Endothelial cell of umbilical vein (primary cell): ENCODE results near the gene PPP1R12C.

Experiments used
- EZH2 ChIP-seq: IDR thresholded peaks from 2 replicates; pipeline ENCODE4 v1.6.1; 2012; ENCODE audit warnings: borderline replicate concordance, low read depth, mild to moderate bottlenecking, moderate library complexity, low read length, inconsistent platforms; ENCODE audit not compliant: severe bottlenecking
- FOS ChIP-seq: IDR thresholded peaks from 2 replicates; pipeline ENCODE4 v1.6.1; 2011; ENCODE audit warnings: mild to moderate bottlenecking, low read length, moderate library complexity, borderline replicate concordance; ENCODE audit not compliant: insufficient read depth
- GATA2 ChIP-seq: IDR thresholded peaks from 2 replicates; pipeline ENCODE4 v1.7.0; 2011; ENCODE audit warnings: low read depth, mild to moderate bottlenecking, moderate library complexity, mixed read lengths, low read length; ENCODE audit not compliant: insufficient read length, insufficient read depth
- JUN ChIP-seq: IDR thresholded peaks from 2 replicates; pipeline ENCODE4 v1.6.1; 2011; ENCODE audit warnings: borderline replicate concordance, low read depth; ENCODE audit not compliant: insufficient read length, insufficient read depth
- MYC ChIP-seq: IDR thresholded peaks from one replicate; pipeline ENCODE4 v1.6.1; 2011; ENCODE audit warnings: mild to moderate bottlenecking, low read depth, low read length
- POLR2A ChIP-seq: IDR thresholded peaks from 2 replicates; pipeline ENCODE4 v1.6.1; 2012; ENCODE audit warnings: low read depth, mild to moderate bottlenecking, control low read depth, low read length
- POLR2AphosphoS5 ChIP-seq: IDR thresholded peaks from 2 replicates; pipeline ENCODE4 v1.6.1; 2012; ENCODE audit warnings: low read depth, mild to moderate bottlenecking, control low read depth, low read length, moderate library complexity; ENCODE audit not compliant: insufficient read depth
- TF ChIP-seq, protein P1 (sequence below), 2 donors: IDR thresholded peaks; 1 replicate in 1 of 2; 2 replicates in 1 of 2; pipeline ENCODE4 v1.5.1; 2011; ENCODE audit warnings: low read length in 2 of 2, mild to moderate bottlenecking in 2 of 2, moderate library complexity in 2 of 2, control low read depth in 1 of 2, inconsistent platforms in 1 of 2, low read depth in 1 of 2; ENCODE audit not compliant: insufficient read depth in 1 of 2; ENCODE audit errors: extremely low read depth in 1 of 2
- TF ChIP-seq, protein P2 (sequence below): IDR thresholded peaks from 2 replicates; pipeline ENCODE4 v1.6.1; 2011; ENCODE audit not compliant: insufficient read depth, insufficient read length

DNA sequence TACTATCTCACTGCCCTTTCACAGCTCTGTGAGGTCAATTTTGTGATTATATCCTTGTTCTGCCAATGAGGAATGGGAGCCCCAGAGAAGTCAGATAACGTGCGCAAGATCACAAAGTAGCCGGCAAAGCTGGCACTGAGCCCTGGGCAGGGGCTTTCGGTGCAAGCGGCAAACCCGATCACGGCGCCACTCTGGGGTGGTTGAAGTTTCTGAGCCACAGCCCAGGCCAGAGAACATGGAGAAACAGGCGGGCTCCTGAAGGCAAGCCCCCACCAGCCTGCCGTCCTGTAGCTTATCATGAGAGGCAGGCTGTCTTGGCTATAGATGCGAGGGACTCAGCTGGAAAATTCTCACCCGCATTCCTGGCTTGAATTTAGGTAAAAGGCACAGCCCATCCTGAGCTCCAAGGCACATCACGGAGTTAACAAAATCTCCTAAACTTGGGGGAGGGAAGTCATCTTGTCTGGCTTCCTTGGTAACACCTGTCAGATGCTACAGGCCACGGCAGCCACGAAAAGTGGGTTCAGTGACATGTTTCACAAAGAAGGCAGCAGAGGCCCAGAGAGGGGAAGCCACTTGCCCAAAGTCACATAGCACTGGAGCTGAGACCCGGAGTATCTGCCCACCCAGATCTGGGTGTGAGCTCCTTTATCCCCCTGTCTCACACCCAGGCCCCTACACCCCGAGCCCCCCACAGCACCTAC is 19.1 kb upstream of the PPP1R12C start:
- TF ChIP-seq, protein P1, sequence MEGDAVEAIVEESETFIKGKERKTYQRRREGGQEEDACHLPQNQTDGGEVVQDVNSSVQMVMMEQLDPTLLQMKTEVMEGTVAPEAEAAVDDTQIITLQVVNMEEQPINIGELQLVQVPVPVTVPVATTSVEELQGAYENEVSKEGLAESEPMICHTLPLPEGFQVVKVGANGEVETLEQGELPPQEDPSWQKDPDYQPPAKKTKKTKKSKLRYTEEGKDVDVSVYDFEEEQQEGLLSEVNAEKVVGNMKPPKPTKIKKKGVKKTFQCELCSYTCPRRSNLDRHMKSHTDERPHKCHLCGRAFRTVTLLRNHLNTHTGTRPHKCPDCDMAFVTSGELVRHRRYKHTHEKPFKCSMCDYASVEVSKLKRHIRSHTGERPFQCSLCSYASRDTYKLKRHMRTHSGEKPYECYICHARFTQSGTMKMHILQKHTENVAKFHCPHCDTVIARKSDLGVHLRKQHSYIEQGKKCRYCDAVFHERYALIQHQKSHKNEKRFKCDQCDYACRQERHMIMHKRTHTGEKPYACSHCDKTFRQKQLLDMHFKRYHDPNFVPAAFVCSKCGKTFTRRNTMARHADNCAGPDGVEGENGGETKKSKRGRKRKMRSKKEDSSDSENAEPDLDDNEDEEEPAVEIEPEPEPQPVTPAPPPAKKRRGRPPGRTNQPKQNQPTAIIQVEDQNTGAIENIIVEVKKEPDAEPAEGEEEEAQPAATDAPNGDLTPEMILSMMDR (IDR thresholded peaks at IDR 0.05; ENCODE audit: extremely low read depth in 1 of 2, insufficient read depth in 1 of 2, low read depth in 1 of 2, low read length in 2 of 2) = no peak
- TF ChIP-seq EZH2 = no peak
- TF ChIP-seq POLR2A = no peak
- no peak for TF ChIP-seq MYC
- no peak for TF ChIP-seq POLR2AphosphoS5
- TF ChIP-seq, protein P2, sequence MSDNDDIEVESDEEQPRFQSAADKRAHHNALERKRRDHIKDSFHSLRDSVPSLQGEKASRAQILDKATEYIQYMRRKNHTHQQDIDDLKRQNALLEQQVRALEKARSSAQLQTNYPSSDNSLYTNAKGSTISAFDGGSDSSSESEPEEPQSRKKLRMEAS = no peak
- TF ChIP-seq FOS = no peak
- TF ChIP-seq JUN = no peak
- no peak for TF ChIP-seq GATA2
